Measurements from ENCODE around the gene LEFTY1.

DNA sequence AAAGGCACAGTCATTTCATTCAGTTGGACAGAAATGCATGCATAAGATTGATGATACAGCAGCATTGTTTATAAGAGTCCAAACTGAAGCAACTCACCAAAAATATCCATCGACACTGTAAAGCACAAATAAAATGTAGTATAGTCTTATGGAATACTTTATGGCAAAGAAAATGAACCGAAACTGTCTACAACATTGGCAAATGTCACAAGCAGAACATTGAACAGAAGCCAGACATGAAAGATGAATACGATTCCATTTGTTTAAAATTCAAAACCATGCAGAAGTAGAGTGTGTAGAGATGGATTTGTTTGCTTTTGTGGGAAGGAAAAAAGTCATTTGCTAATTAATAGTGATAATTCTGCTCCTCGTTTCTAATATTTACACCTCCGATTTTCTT lies 7.5 kb upstream of the LEFTY1 start:
- TF ChIP-seq, protein P1, sequence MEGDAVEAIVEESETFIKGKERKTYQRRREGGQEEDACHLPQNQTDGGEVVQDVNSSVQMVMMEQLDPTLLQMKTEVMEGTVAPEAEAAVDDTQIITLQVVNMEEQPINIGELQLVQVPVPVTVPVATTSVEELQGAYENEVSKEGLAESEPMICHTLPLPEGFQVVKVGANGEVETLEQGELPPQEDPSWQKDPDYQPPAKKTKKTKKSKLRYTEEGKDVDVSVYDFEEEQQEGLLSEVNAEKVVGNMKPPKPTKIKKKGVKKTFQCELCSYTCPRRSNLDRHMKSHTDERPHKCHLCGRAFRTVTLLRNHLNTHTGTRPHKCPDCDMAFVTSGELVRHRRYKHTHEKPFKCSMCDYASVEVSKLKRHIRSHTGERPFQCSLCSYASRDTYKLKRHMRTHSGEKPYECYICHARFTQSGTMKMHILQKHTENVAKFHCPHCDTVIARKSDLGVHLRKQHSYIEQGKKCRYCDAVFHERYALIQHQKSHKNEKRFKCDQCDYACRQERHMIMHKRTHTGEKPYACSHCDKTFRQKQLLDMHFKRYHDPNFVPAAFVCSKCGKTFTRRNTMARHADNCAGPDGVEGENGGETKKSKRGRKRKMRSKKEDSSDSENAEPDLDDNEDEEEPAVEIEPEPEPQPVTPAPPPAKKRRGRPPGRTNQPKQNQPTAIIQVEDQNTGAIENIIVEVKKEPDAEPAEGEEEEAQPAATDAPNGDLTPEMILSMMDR (IDR thresholded peaks at IDR 0.05 in 8 of 11, conservative IDR thresholded peaks at IDR 0.05 in 3 of 11), result no peak
- TF ChIP-seq POLR2AphosphoS5 (IDR thresholded peaks at IDR 0.05), result no peak
